Bone marrow (tissue), 2 donors: ENCODE results near the gene ASAP3.

Experiments
- DNase-seq, 2 donors: peaks; one replicate each; lab custom pipeline; 2025; lab: John Stamatoyannopoulos, UW

ASAP3 gene

DNA sequence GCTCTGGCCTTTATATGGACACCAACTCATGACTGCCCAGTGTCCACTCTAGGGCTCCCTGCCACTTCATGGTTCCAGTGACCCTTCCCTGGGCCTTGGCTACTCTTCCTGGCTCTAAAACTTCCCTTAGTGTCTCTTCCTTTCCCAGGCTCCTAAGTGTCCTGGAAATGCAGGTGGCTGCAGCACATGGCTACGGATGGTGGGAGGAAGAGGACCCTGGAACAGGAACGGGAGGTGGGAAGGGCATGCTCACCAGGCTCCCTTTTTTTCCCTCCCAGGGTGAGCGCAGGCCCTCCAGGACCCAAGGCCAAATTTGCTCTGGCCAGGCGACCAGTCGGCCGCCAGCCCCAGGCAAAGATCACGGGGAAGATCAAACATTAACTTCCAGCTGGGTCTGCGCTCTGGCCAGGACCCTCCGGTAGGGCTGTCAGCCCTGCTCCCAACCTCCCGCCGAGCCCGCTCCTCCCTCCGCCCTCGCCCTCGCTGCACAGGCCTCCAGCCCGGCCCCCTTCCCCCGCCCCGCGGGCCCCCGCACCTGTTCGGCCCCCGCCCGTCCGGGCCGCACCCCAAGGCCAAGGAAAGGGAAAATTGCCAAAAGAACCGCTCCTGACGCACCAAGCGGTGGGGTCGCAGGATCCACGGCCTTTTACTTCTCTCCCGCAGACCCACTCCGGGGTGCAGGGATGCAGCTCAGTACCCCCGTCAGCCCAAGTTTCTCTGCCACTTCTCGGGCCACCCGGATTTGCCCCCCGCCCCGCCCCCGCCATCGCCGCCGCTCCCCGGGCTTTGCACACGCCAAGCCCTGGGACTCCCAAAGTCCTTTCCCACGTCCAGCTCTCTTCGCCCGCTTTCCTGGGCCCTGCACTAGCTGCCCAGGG, 60.3 kb downstream of the ASAP3 start:
- DNase-seq: no peak

DNA sequence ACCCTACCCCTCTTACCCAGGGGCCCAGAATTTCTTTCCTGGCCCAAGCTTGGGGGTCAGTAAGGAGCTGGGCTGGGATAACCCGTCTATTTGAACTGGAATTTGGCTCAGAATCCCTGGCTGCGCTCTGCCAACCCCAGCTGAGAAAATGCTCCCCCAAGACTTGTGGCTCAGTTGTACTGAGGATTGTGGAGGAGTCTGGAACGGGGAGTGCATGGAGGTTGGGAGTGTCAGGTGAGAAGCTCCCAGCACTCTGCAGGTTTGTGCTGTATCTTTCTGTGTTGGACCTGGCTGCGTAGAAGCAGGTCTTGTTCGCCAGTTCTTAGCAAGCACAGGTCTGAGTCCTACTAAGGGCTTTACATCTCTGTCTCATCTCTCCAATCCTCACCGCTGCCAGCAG, 61.0 kb downstream of the ASAP3 start:
- DNase-seq: no peak

DNA sequence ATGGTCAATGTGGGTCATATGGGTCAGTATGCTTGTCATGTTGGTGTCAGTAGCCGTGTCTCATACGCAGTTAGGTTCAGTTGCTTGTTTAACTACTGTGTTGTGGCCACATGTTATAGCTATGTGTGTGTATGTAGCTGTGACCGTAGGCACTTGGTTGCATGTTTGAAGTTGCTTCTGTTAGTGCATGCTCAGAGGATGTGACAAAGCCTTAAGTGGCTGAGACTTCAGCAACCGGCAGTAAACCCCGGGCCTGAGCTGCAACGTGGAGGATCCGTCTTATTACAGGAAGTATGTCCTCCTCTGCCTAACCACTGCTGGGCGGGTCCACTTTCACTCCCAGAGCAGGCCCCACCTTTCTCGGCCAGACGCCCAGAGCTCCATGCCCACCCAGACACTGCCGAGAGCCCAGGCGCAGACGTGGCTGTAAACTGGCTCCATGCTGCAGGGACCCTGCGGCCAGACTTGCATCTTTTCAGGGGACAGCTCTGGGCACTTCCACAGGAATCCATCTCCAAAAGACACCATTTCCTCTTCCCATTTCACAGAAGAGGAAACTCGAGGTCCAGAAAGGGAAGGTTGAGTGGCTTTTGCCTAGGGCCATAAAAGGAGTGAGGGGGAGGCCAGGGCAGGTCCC, 61.6 kb downstream of the ASAP3 start:
- peak in 1 of 2 donors; percentile 13 for DNase-seq

DNA sequence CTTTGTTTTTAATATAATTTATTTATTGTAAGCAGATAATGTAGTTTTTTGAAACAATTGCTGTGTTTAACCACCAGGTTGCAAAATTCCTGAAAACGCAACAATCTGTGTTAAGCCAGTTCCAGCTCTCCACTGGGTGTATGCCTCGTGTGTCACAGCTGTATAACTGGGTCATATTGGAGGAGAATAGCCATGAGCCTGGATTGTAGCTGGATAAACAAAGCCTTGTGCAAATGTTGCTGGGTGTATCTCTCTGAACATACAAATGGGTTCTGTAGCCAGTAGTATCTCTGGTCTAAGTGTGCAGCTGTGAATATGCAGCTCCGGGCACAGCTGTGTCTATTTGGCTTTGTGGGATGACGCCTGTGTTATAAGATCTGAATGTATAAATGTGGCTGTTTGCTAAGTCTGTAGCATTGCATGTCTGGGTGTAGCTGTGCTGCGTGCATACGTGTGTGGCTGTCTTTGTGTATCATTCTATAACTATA, 62.2 kb downstream of the ASAP3 start:
- no peak for DNase-seq

DNA sequence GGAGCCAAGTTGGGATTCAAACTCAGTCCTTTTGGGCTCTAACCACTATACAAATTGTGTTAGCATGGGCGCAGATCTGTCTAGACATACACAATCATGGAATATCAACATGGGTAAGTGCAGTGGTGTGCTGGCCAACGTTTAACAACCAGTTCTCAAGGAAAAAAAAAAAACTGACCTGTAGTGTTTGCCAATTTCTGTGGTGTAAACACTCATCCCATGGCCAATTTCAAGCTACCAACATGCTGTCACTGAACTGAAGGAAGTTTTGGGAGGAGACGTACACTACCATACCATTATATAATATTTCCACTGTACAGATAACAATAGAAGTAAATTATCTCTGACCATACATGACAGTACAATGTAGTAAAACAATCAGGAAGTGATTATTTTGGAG, 62.6 kb downstream of the ASAP3 start:
- DNase-seq: no peak

DNA sequence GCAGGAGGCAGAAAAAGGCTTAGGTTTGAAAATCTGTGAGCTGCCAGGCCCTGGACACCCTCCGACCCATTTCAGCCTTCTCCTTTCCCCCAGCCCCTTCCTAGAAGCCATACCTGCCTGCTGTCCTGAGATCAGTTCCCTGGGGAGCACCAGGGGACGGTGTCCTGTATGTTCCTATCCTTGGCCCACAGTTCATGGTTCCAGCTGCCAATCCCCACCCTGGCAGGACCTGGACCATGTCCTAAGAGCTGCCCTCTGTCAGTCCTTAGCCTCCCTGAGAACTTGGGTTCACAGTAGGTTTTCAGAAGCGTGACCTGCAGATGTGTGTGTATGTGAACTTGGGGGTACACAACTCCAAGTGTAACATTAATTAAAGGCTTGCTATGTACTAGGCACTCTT, 63.2 kb downstream of the ASAP3 start:
- no peak for DNase-seq

DNA sequence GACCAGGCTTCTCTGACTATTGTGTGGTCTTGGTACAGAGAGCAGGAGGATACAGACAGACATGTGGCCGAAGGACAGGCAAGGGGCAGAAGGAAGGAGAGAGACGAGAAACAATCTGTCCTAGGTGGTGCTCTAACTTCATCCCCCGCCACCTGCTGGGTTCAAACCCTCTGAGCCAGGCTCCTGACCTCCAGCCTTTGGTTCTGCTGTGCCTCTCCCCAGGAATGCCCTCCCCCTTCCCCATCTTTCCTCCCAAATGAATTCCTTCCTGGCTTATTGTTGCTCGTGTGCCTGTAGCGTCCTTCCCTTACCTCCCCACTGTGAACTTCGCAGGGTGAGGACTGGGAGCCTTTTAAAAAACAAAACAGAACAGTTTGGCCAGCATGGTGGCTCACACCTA, 64.8 kb downstream of the ASAP3 start:
- no peak for DNase-seq

DNA sequence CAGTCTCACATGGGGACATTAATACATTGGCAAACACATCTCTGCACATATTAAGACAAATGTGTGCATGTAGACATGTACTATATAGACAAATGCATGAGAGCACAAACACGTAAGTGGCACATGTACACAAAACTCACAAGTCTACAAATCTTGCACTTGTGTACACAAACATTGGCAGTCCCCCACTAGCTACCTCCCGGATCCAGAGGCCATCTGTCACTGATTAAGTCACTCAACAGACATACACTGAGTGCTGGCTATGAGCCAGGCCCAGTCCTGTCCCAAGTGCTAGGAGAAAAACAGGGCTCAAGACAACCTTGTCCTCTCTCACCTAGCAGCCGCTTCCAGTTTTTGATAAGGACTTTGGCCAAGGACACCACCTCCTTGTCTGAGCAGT, 66.4 kb downstream of the ASAP3 start:
- no peak for DNase-seq

DNA sequence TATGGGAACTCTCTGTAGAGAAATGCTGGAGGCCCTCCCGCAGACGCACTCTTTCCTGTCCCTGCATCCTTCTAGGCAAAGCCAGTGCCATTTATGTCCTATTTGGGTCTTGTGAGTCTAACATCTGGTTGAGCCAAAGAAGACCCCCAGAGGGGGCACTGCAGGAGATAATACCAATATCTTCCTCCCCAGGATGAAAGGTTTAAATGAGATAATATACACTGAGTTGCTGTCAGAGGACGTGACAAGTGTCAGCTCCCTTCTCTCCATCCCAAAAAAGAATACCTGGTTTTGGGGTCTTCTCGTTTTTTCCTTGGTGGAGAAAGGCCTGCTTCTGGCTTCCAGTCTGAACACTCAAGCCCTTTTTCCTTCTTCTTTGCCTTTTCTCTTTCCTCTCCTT, 67.0 kb downstream of the ASAP3 start:
- no peak for DNase-seq

DNA sequence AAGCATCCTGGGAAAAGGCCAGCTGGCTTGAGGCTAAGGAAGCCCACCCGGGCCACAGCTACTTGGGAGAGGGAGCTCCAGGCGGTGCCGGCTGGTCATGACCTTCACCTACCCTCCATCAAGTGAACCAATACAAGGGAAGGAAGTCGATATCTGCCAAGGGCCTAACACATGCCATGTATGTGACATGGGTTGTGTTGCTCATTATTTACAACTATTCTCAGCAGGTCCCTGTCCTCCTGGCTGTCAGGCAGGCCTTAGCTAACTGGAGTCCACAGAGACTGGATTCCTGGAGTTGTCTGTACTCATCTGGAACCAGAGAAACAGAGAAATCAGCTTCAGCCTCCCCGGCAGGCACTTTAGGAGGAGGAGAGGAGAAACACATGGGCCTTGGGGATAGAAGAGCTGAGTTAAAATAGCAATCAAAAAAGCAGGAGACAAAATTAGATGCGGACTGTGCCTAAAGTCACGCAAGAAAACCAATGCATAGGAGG, 75.1 kb downstream of the ASAP3 start:
- no peak for DNase-seq

DNA sequence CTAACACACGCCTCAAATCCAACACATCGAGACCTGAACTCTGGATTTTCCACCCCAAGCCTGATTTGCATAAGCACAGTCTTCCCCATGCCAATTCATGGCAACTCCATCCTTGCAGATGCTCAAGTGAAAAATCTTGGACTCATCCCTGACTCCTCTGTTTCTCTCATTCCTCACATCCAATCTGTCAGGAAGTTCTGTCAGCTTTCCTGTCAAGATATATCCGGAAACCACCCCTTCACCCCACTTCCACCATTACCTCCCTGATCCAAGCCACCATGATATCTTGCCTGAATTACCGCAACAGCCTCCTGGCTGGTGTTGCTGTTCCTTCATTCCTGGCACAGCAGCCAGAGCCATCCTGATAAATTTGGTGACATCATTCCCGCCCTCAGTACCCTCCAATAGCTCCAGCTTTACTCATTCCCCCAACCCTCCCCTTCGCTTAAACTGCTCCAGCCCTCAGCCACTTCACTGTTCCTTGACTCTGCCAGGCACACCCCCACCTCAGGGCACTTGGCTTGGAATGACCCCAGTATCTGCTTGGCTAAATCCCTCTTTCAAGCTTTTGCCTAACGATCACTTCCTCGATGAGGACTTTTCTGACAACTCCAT, 76.9 kb downstream of the ASAP3 start:
- no peak for DNase-seq

DNA sequence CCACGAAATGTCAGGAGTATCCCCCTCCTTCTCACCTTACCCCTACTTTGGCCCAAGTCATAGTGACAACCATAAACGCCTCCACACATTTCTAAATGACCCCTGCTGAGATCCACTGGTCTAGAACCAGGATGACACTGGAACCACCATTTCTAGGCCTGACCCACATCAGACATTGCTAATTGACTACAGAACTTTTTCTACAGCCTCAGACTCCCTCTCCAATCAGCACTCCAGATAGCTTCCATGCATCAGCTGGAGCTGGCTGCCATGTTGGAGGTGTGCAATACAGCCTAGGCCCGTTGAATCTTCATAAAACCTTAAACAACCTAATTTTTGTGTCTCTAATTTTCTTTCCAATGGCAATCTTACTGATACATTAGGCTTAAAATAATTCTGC, 78.0 kb downstream of the ASAP3 start:
- DNase-seq: no peak

DNA sequence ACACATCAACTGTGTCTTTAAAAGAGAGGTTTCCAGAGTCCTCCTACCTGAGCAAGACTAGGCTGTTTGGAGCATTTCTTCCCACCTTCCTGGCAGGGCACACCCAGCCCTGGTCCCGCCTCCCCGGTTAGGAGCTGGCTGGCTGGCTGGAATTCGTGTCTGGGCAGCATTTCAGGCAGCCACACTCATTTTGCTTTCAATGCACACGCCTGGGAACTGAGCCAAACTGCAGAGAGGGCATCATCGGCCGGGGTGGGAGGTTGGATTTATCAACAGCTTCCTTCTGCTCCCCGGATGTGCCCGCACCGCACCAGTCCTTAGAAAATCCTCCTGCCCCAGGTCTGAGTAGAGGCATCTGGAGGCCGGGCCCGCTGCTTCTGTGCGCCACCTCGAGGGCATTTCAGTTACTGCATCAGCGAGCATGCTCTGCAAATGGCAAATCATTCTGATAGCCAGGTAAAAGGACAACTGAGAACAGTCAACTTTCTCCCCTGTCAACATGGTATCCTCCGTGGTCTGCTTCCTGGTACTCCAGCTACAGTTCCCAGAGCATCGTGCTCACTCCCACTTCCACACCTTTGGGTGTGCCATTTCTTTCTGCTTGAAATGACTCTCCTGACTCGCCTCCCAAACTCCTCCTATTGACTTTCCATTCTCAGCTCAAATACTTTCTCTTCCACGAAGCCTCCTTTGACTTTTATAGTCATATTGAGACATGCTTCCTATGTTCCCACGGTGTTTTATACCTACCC, 80.1 kb downstream of the ASAP3 start:
- DNase-seq: peak; percentile 40 to 63

DNA sequence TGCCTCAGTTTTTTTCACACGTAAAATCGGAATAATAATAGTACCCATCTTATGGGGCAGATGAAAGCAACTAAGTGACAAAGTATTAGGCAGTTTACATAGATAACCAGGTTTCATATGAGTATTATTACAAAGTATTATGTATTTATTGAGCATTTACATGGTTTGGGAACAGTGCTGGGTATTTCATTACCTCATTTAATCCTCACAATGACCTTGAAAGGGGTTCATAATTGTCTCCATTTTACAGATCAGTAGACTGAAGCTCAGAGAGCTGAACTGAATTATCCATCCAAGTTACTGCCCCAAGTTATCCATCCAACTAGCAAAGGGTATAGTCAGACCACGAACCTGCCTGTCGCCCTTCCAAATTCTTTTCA, 80.6 kb downstream of the ASAP3 start:
- DNase-seq: no peak

DNA sequence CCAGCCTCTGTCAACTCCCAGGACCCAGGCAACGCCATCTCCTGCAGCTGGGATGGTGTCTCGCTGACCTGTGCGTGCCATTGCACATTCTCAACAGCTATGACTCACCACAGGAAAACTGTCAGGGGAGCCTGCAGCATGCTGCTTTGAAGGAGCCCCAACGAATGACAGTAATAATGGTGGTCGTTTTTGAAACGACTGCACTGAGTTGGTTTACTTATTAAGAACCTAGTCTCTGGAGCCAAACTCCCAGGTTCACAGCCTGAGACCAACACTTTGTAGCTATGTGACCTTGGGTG, 81.0 kb downstream of the ASAP3 start:
- DNase-seq: peak in 1 of 2 donors; percentile 11

DNA sequence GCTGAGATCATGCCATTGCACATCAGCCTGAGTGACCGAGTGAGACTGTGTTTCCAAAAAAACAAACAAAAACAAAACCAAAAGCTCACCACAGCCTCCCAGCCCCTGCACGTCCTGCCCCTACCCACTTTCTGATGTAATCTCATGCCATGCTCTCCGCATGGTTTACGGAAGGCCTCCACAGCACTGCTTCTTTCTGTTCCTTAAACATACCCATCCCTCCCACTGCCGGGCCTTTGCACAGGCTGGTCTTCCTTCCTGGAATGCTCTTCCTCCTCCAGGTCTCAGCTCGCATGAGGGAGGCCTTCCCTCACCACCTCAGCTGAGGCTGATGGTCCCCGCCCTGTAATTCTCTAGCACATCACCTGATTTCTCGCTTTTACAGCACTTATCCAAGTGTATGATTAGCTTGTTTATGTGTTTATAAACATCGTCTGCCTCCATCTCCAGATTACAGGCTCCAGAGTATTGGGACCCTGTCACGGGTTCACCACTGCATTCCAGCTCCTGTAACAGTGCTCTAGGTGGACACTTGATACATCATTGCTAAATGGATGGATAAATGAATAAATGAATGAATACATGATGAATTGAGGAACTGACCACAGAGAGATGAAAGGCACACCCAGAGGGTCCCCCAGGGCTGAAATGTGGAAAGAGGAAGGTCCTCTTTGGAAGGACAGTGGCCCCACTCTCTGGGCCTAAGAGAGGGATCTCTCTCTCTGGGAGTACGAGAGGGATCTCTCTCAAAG, 81.5 kb downstream of the ASAP3 start:
- DNase-seq: no peak

DNA sequence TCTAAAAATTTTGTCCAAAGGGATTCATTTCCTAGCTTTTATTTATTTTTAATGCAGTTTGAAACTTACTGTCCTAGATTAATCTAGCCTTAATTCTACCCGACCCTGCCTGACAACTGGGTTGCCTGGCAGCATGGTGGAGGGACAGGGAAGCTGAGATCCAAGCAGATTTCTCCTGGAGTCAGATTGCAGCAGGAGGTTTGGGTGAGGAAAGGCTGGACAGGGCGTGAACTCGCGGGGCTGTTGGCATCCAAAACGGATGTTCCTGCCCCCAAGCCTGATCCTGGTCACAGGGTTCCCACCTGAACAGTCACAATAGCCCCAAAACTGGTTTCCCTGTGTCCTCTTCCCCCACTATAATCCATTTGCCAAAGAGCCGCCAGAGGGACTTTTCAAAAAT, 82.7 kb downstream of the ASAP3 start:
- DNase-seq: no peak

DNA sequence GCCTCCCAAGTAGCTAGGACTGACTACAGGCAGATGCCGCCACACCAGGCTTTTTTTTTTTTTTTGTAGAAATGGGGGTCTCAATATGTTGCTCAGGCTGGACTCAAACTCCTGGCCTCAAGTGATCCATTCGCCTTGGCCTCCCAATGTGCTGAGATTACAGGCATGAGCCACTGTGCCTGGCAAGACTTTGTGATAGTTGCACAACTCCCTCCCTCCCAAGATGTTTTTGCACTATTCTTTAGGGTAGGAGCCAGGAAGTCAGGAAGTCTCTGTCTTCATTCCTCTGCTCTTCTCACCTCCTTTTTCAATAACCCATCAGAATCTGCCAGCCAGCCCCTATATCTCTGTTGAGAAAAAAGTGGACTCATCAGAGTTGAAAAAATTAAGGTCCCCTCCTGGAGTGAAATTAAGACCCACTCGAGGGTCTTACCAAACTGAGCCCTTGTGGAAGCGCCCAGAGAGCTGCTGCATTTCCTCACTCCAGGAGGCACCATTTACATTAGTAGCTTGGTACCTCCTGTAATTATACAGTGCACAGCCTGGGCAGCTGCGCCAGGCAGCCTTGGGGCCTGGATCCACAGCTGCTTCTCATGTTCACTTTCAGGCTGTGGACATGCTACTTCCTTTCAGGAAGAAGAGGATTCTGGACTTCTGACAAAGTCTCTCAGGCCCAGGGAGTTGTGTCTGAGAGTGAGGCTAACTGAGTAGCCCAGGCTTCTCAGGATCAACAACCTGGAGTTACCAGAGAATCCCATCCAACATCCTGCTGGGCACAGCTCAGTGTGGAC, 83.5 kb downstream of the ASAP3 start:
- no peak for DNase-seq

DNA sequence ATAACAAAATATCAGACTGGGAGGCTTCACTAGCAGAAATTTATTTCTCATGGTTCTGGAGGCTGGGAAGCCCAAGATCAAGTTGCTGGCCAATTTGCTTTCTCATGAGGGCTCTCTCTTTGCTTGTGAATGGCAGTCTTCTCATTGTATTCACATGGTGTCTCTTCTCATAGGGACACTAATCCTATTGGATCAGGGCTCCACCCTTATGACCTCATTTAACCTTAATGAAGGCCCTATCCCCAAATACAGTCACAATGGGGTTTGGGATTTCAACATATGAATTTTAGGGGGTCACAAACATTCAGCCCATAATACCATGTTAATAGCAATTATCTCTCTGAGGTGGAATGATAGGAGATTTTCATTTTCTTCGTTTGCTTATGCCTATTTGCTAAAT, 84.8 kb downstream of the ASAP3 start:
- no peak for DNase-seq

DNA sequence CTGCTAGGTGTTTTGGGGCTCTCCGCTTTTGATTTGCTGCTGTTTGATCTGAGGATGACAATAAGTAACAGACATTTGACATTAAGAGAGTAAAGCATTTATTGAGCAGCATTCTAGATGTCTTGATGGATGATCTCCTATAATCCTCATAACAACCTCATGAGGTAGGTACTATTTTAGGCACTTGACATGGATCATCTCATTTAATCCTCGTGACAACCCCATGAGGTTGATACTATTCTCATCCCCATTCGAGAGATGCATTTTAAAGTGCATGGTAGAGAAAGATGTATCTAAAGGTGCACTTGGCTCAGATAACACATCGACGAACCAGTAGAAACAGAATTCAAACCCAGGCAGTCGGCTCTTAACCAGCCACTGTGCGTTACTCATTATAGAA, 86.1 kb downstream of the ASAP3 start:
- DNase-seq: no peak

DNA sequence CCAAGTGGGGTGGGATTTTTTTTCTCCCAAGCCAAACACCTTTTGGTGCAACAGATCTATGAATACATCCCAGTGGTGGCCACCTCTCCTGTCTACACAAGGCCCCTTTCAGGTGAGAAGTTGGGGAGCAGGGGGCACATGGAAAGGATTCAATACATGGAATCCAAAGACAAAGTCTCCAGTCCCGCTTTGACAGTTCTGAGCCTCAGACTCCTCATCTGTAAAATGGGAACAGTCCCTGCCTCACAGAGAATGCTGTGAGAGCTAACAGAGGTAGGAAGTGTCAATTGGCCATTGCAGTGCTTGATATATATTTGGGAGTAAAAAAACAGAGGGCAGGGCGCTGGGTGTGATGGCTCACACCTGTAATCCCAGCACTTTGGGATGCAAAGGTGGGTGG, 87.6 kb downstream of the ASAP3 start:
- no peak for DNase-seq
